ENCODE data around the gene UCP2. TPM values are rescaled to one million over a fixed set of nuclear protein-coding genes. Genes with fewer than 3 reads are reported as not detected.
"Not testable (repeated sequence)": the region's sequence is repeated elsewhere in the genome, so short reads cannot be mapped to it uniquely, and the experiment has no call there.

UCP2 gene
- total RNA-seq, 1 donor from 2014 or later, result 458 TPM

GRCh38 chr11:73944901-73945300, 37.7 kb downstream of the UCP2 start:
- no peaks in the 10 kb centered on the region for H3K27me3 Mint-ChIP-seq
- H3K4me1 Mint-ChIP-seq, result no peaks in the 10 kb centered on the region
- ATAC-seq (ENCODE audit: low read depth) (no peak), DNase-seq (no peak)
- H3K9me3 Mint-ChIP-seq, result peaks cover 7% of the 10 kb centered on the region
- H3K27ac Mint-ChIP-seq, result no peak overlapping the region
- intact Hi-C loops (cut with micrococcal nuclease), result no loop called here
- H3K36me3 Mint-ChIP-seq (ENCODE audit: low read depth), result no peaks in the 10 kb centered on the region
- no peak overlapping the region for H3K4me3 Mint-ChIP-seq
- ChIA-PET CTCF (no interaction called here), POLR2A (no interaction called here)
- no peak for TF ChIP-seq CTCF (IDR thresholded peaks at IDR 0.05)

- Mint-ChIP-seq H3K4me1 (no peaks in the 10 kb centered on the region), H3K9me3 (peaks cover 7% of the 10 kb centered on the region), H3K27ac (no peak overlapping the region), H3K36me3 (ENCODE audit: low read depth) (no peaks in the 10 kb centered on the region), H3K27me3 (no peaks in the 10 kb centered on the region), H3K4me3 (no peak overlapping the region)
- ATAC-seq (ENCODE audit: low read depth) (no peak), DNase-seq (no peak)
- no peak for TF ChIP-seq CTCF (IDR thresholded peaks at IDR 0.05)
- ChIA-PET CTCF (no interaction called here), POLR2A (no interaction called here)
- intact Hi-C loops (cut with micrococcal nuclease), result no loop called here
Measured at GRCh38 chr11:73944085-73944484, 38.6 kb downstream of the UCP2 start.

- no peaks in the 10 kb centered on the region for H3K27me3 Mint-ChIP-seq
- intact Hi-C loops (cut with micrococcal nuclease), result no loop called here
- no peak overlapping the region for H3K4me3 Mint-ChIP-seq
- ATAC-seq (ENCODE audit: low read depth) (no peak), DNase-seq (no peak)
- ChIA-PET POLR2A (no interaction called here), CTCF (no interaction called here)
- no peak overlapping the region for H3K27ac Mint-ChIP-seq
- peaks cover 11% of the 10 kb centered on the region for H3K9me3 Mint-ChIP-seq
- TF ChIP-seq CTCF (IDR thresholded peaks at IDR 0.05), result no peak
- H3K4me1 Mint-ChIP-seq, result no peaks in the 10 kb centered on the region
- H3K36me3 Mint-ChIP-seq (ENCODE audit: low read depth), result no peaks in the 10 kb centered on the region
Measured at GRCh38 chr11:73942010-73942409, 40.6 kb downstream of the UCP2 start.

GRCh38 chr11:73940801-73941570, 41.7 kb downstream of the UCP2 start:
- Mint-ChIP-seq H3K4me3 (no peak overlapping the region), H3K27me3 (no peaks in the 10 kb centered on the region), H3K9me3 (peaks cover 9% of the 10 kb centered on the region)

GRCh38 chr11:73939096-73939495, 43.5 kb downstream of the UCP2 start:
- ChIA-PET POLR2A (no interaction called here), CTCF (no interaction called here)
- intact Hi-C loops (cut with micrococcal nuclease), result no loop called here
- no peak for TF ChIP-seq CTCF (IDR thresholded peaks at IDR 0.05)
- no peak for ATAC-seq (ENCODE audit: low read depth)
- DNase-seq, result no peak
- peaks cover 3% of the 10 kb centered on the region for H3K36me3 Mint-ChIP-seq (ENCODE audit: low read depth)
- peaks cover 9% of the 10 kb centered on the region for H3K9me3 Mint-ChIP-seq
- H3K27me3 Mint-ChIP-seq, result no peaks in the 10 kb centered on the region
- H3K4me1 Mint-ChIP-seq, result no peaks in the 10 kb centered on the region
- H3K27ac Mint-ChIP-seq, result no peak overlapping the region
- H3K4me3 Mint-ChIP-seq, result no peak overlapping the region

More at GRCh38 chr11:73940801-73941570, 41.7 kb downstream of the UCP2 start:
- ChIA-PET CTCF (no interaction called here), POLR2A (no interaction called here)
- no peak for DNase-seq
- intact Hi-C loops (cut with micrococcal nuclease), result no loop called here
- Mint-ChIP-seq H3K4me1 (no peaks in the 10 kb centered on the region), H3K36me3 (ENCODE audit: low read depth) (no peaks in the 10 kb centered on the region), H3K27ac (no peak overlapping the region)
- no peak for ATAC-seq (ENCODE audit: low read depth)
- no peak for TF ChIP-seq CTCF (IDR thresholded peaks at IDR 0.05)

- H3K4me3 Mint-ChIP-seq; H3K27ac Mint-ChIP-seq; intact Hi-C loops (cut with micrococcal nuclease); H3K9me3 Mint-ChIP-seq; ATAC-seq (ENCODE audit: low read depth); DNase-seq; H3K4me1 Mint-ChIP-seq; POLR2A ChIA-PET; H3K27me3 Mint-ChIP-seq; CTCF ChIA-PET: not testable (repeated sequence)
- H3K36me3 Mint-ChIP-seq (ENCODE audit: low read depth), result peaks cover 26% of the 10 kb centered on the region
Measured at GRCh38 chr11:73936047-73936446, 46.6 kb downstream of the UCP2 start.
